Breast epithelium (tissue), 4 donors: Measurements from ENCODE around the gene LAMC2. TPM values are rescaled to one million over a fixed set of nuclear protein-coding genes. Genes with fewer than 3 reads are reported as not detected.

Experiments
- DNase-seq, 2 donors: peaks; one replicate each; pipeline ENCODE4 v3.0.0-alpha.2; 2019; ENCODE audit warnings: low spot score in 2 of 2
- H3K27ac ChIP-seq, 2 donors: fragments of 200-600 bp; sonication (generic) in 1 of 2; one replicate each; pipeline ENCODE4 v1.5.1; 2016 to 2019; ENCODE audit warnings: mild to moderate bottlenecking in 1 of 2
- H3K27me3 ChIP-seq, 2 donors: fragments of 200-600 bp; sonication (generic) in 1 of 2; one replicate each; pipeline versions ENCODE4 v1.5.1 to v1.6.0; 2017 to 2019; ENCODE audit warnings: control low read depth in 1 of 2, mild to moderate bottlenecking in 1 of 2
- H3K36me3 ChIP-seq: fragments of 200-600 bp; one replicate; pipeline ENCODE4 v1.5.1; 2019
- H3K4me1 ChIP-seq, 2 donors: fragments of 200-600 bp; sonication (generic); one replicate each; pipeline ENCODE4 v1.5.1; 2016 to 2019; ENCODE audit warnings: control low read depth in 1 of 2
- H3K4me3 ChIP-seq, 3 donors: fragments of 200-600 bp; sonication (generic); 1 replicate in 2 of 3; 2 replicates in 1 of 3; pipeline ENCODE4 v1.5.1; 2016 to 2019; ENCODE audit warnings: mild to moderate bottlenecking in 3 of 3, moderate library complexity in 2 of 3
- H3K9me3 ChIP-seq, 2 donors: fragments of 200-600 bp; sonication (generic) in 1 of 2; one replicate each; pipeline ENCODE4 v1.5.1; 2016 to 2019; ENCODE audit warnings: control low read depth in 1 of 2
- CTCF ChIP-seq, 3 donors: fragments of 450-650 bp; IDR thresholded peaks; one replicate each; pipeline ENCODE4 v1.5.1; 2016 to 2017; ENCODE audit warnings: antibody characterized with exemption in 3 of 3, mild to moderate bottlenecking in 3 of 3, moderate library complexity in 3 of 3
- POLR2A ChIP-seq: fragments of 450-650 bp; IDR thresholded peaks from one replicate; pipeline ENCODE4 v1.6.1; 2016; ENCODE audit warnings: antibody characterized with exemption, mild to moderate bottlenecking, moderate library complexity
- POLR2AphosphoS5 ChIP-seq, 3 donors: sonication (generic); formaldehyde crosslinking; IDR thresholded peaks; one replicate each; pipeline ENCODE4 v1.6.1; 2017; ENCODE audit warnings: antibody characterized with exemption in 3 of 3
- intact Hi-C: fragments of 100-400 bp; cut with DNase I; formaldehyde crosslinking; loops from one replicate; pipeline ENCODE4 v1.15.1; 2023; ENCODE audit warnings: low total_unique reads
- total RNA-seq, 3 donors: library from RNA; depleted of rRNA; stranded (reverse); fragments of >200 nt; gene quantifications; one replicate each; pipeline ENCODE4 v1.1.0, GENCODE V29; 2016

LAMC2 gene
- total RNA-seq, 3 donors from 2014 or later: 3.0 to 20.3 (median 16.4) TPM

- H3K4me1 ChIP-seq: peaks cover 4% of the 10 kb centered on the region in 2 donors
- intact Hi-C loops: no loop called here
- no peak for TF ChIP-seq CTCF (IDR thresholded peaks at IDR 0.05)
- no peak for TF ChIP-seq POLR2A
- no peak for TF ChIP-seq POLR2AphosphoS5 (IDR thresholded peaks at IDR 0.05)
- no peaks in the 10 kb centered on the region for H3K27me3 ChIP-seq
- H3K27ac ChIP-seq: no peak overlapping the region
- DNase-seq: no peak
- no peaks in the 10 kb centered on the region for H3K36me3 ChIP-seq
- no peaks in the 10 kb centered on the region for H3K9me3 ChIP-seq
- no peak overlapping the region for H3K4me3 ChIP-seq
Measured at GRCh38 chr1:183274836-183275235, 88.8 kb downstream of the LAMC2 start.

GRCh38 chr1:183275322-183275721 is 89.3 kb downstream of the LAMC2 start:
- Histone ChIP-seq H3K4me1 (peaks cover 4% of the 10 kb centered on the region in 2 donors), H3K27me3 (no peaks in the 10 kb centered on the region), H3K9me3 (no peaks in the 10 kb centered on the region), H3K27ac (no peak overlapping the region), H3K36me3 (no peaks in the 10 kb centered on the region), H3K4me3 (no peak overlapping the region)
- no peak for DNase-seq
- intact Hi-C loops: no loop called here
- TF ChIP-seq POLR2AphosphoS5 (IDR thresholded peaks at IDR 0.05) (no peak), POLR2A (no peak), CTCF (IDR thresholded peaks at IDR 0.05) (no peak)

- intact Hi-C loops: no loop called here
- no peak for DNase-seq
- no peak overlapping the region for H3K4me3 ChIP-seq
- no peaks in the 10 kb centered on the region for H3K27me3 ChIP-seq
- no peak overlapping the region for H3K27ac ChIP-seq
- no peaks in the 10 kb centered on the region for H3K36me3 ChIP-seq
- TF ChIP-seq POLR2A (no peak), POLR2AphosphoS5 (IDR thresholded peaks at IDR 0.05) (no peak), CTCF (IDR thresholded peaks at IDR 0.05) (no peak)
- no peaks in the 10 kb centered on the region for H3K9me3 ChIP-seq
- peaks cover 4% of the 10 kb centered on the region in 2 donors for H3K4me1 ChIP-seq
Measured at GRCh38 chr1:183276386-183277080, 90.5 kb downstream of the LAMC2 start.

DNA sequence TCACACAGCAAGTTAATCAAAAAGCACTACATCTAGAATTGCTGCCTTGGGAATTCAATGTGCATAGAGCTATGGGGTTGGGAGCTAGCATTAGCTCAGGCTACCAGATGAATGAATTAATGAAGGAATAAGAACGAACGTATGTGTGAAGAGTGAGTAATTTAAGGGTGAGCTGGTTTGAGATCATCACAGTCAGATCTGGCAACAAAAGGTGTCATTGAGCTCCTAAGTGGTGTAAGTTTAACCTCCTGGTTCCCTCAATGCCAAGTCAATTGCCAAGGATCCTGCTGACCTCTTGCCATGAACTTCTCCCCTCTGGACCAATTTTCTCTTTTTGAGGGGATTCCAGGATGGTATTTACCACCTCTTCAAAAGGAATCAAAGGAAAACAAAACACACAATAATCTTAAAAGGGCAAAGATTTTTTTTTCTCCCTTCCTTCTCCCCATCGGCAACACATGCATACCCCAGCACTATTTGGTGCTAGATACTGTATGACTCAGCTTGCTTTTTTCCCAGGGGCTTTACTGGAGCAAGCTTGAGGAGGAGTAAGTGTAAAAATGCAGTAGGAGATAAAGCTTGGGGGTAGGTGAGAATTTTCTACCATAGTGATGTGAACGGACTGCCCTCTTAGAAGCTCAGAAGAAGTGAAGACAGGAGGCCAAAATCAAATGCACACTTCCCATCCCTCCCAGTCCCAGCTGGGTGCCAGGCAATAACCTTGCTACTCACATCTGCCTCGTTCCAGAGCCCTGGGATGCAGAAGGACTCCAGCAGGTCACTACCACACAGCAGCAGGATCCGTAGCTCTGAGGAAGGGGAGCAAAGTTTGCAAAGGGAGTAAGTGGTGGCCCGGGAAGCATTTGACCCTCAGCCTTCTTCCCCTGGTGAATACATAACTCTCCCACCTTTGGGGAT is 92.0 kb downstream of the LAMC2 start:
- no peak for DNase-seq
- Histone ChIP-seq H3K36me3 (no peaks in the 10 kb centered on the region), H3K27ac (no peak overlapping the region), H3K4me3 (no peak overlapping the region), H3K27me3 (no peaks in the 10 kb centered on the region), H3K9me3 (no peaks in the 10 kb centered on the region), H3K4me1 (peaks cover 4 to 13% of the 10 kb centered on the region in 2 donors)
- TF ChIP-seq CTCF (IDR thresholded peaks at IDR 0.05) (no peak), POLR2A (no peak), POLR2AphosphoS5 (IDR thresholded peaks at IDR 0.05) (no peak)
- intact Hi-C loops: no loop called here
